HUES48 (cell line): ENCODE measurements around the gene LDHAL6B.

Experiments used
- H3K27ac ChIP-seq: one replicate; pipeline ENCODE4 v1.7.0; 2013; ENCODE audit warnings: low read depth, low read length, inconsistent platforms
- H3K27me3 ChIP-seq: 2 replicates; pipeline ENCODE4 v1.6.1; 2013; ENCODE audit warnings: mild to moderate bottlenecking, low read length; ENCODE audit not compliant: control insufficient read depth, insufficient read depth
- H3K36me3 ChIP-seq: 2 replicates; pipeline ENCODE4 v1.6.1; 2013; ENCODE audit warnings: low read length; ENCODE audit not compliant: control insufficient read depth, insufficient read depth
- H3K4me1 ChIP-seq: 2 replicates; pipeline ENCODE4 v1.6.1; 2013; ENCODE audit warnings: mild to moderate bottlenecking, low read length; ENCODE audit not compliant: control insufficient read depth, insufficient read depth
- H3K4me3 ChIP-seq: 2 replicates; pipeline ENCODE4 v1.5.1; 2013; ENCODE audit warnings: mild to moderate bottlenecking, low read depth, low read length
- H3K9ac ChIP-seq: 2 replicates; pipeline ENCODE4 v1.6.1; 2013; ENCODE audit warnings: mild to moderate bottlenecking, low read depth, low read length, moderate library complexity
- H3K9me3 ChIP-seq: 2 replicates; pipeline ENCODE4 v1.6.1; 2013; ENCODE audit warnings: low read length; ENCODE audit not compliant: control insufficient read depth, insufficient read depth

LDHAL6B gene

GRCh38 chr15:59168536-59168935, 38.1 kb upstream of the LDHAL6B start:
- peaks cover 79% of the 10 kb centered on the region for H3K36me3 ChIP-seq
- H3K9me3 ChIP-seq, result no peaks in the 10 kb centered on the region
- no peaks in the 10 kb centered on the region for H3K4me1 ChIP-seq
- H3K27ac ChIP-seq, result no peak overlapping the region
- no peak overlapping the region for H3K4me3 ChIP-seq
- no peak overlapping the region for H3K9ac ChIP-seq
- no peaks in the 10 kb centered on the region for H3K27me3 ChIP-seq

GRCh38 chr15:59169251-59169708, 37.4 kb upstream of the LDHAL6B start:
- Histone ChIP-seq H3K4me1 (no peaks in the 10 kb centered on the region), H3K9me3 (no peaks in the 10 kb centered on the region), H3K36me3 (peaks cover 80% of the 10 kb centered on the region), H3K27me3 (no peaks in the 10 kb centered on the region), H3K9ac (no peak overlapping the region), H3K4me3 (no peak overlapping the region), H3K27ac (no peak overlapping the region)

- H3K9me3 ChIP-seq, result no peaks in the 10 kb centered on the region
These were observed 36.2 kb upstream of the LDHAL6B start for GRCh38 chr15:59170295-59171066.

GRCh38 chr15:59171067-59171397, 35.6 kb upstream of the LDHAL6B start:
- H3K27me3 ChIP-seq, result no peaks in the 10 kb centered on the region
- no peak overlapping the region for H3K4me3 ChIP-seq
- H3K9ac ChIP-seq, result no peak overlapping the region
- no peaks in the 10 kb centered on the region for H3K9me3 ChIP-seq
- peaks cover 75% of the 10 kb centered on the region for H3K36me3 ChIP-seq
- H3K27ac ChIP-seq, result no peak overlapping the region
- H3K4me1 ChIP-seq, result peaks cover 9% of the 10 kb centered on the region

More at GRCh38 chr15:59170295-59171066, 36.2 kb upstream of the LDHAL6B start:
- H3K9ac ChIP-seq, result no peak overlapping the region
- H3K27me3 ChIP-seq, result no peaks in the 10 kb centered on the region
- H3K4me3 ChIP-seq, result no peak overlapping the region
- no peak overlapping the region for H3K27ac ChIP-seq
- peaks cover 76% of the 10 kb centered on the region for H3K36me3 ChIP-seq
- H3K4me1 ChIP-seq, result peaks cover 6% of the 10 kb centered on the region

DNA sequence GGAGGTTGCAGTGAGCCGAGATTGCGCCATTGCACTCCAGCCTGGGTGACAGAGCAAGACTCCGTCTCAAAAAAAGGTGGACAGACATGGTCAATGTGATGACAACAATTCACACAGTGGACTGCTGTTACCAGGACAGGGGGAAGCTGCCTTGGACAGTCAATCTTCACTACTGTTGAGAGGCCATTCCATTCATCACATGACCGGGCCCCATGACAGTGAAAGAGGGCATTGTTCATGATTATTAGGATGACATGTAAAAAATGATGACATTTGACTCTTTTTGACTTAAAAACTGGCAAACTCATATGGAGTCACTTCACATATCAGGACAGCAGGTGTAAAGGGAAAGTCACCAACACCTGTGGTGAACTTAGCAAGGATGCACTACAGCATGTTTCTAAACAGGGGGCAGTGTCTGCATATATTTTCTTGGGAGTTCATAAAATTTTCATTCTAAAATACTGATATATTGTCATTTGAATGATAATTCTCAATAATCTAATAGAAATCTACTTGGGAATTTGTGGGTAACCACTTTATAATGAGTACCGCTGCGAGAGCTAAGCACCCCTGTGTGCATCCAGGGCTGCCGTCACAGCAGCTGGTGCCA, 34.2 kb upstream of the LDHAL6B start:
- peaks cover 65% of the 10 kb centered on the region for H3K36me3 ChIP-seq
- no peak overlapping the region for H3K4me3 ChIP-seq
- peaks cover 9% of the 10 kb centered on the region for H3K4me1 ChIP-seq
- no peaks in the 10 kb centered on the region for H3K27me3 ChIP-seq
- H3K9ac ChIP-seq, result no peak overlapping the region
- H3K27ac ChIP-seq, result no peak overlapping the region
- no peaks in the 10 kb centered on the region for H3K9me3 ChIP-seq

GRCh38 chr15:59173194-59173593, 33.4 kb upstream of the LDHAL6B start:
- peaks cover 9% of the 10 kb centered on the region for H3K4me1 ChIP-seq

DNA sequence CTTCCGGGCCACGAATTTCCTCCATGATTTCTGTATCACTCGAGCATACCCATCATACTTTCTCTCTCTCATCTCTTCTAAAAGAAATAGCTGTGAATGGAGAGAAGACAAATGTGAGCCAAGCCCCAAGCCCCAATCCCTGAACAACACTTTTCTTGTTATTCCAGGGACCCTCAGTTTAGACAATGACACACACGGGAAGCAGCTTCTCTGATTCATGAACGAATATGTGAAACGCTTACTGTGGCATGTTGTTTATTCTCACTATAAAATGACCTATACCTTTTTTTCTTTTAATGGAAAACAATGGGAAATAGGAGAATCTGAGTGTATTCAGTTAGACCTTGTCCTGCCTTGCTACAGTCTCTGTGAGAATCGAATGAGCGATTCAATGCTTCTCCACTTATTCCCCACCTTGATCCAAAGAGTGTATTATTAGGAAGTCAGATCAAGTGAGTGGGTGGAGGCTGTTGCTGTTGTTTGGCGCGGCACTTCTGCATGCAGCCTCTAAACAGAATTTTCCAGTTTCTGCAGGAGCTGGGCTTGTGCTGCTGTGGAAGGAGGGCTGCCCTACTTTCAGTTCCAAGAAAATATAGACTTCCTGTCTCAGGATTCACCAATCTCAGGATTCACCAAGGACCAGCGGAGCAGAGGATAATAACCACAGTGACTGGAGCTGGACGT, 32.4 kb upstream of the LDHAL6B start:
- H3K4me1 ChIP-seq, result peaks cover 9% of the 10 kb centered on the region
- H3K9ac ChIP-seq, result no peak overlapping the region
- no peak overlapping the region for H3K4me3 ChIP-seq
- H3K27me3 ChIP-seq, result no peaks in the 10 kb centered on the region
- H3K9me3 ChIP-seq, result no peaks in the 10 kb centered on the region
- peaks cover 74% of the 10 kb centered on the region for H3K36me3 ChIP-seq
- H3K27ac ChIP-seq, result no peak overlapping the region

More at GRCh38 chr15:59173194-59173593, 33.4 kb upstream of the LDHAL6B start:
- no peaks in the 10 kb centered on the region for H3K9me3 ChIP-seq
- no peak overlapping the region for H3K9ac ChIP-seq
- peaks cover 73% of the 10 kb centered on the region for H3K36me3 ChIP-seq
- H3K4me3 ChIP-seq, result no peak overlapping the region
- no peaks in the 10 kb centered on the region for H3K27me3 ChIP-seq
- H3K27ac ChIP-seq, result no peak overlapping the region

- Histone ChIP-seq H3K27me3 (no peaks in the 10 kb centered on the region), H3K9me3 (no peaks in the 10 kb centered on the region), H3K9ac (no peak overlapping the region), H3K27ac (no peak overlapping the region), H3K36me3 (peaks cover 74% of the 10 kb centered on the region), H3K4me3 (no peak overlapping the region), H3K4me1 (peaks cover 9% of the 10 kb centered on the region)
These were observed 31.5 kb upstream of the LDHAL6B start for GRCh38 chr15:59174835-59175831.

DNA sequence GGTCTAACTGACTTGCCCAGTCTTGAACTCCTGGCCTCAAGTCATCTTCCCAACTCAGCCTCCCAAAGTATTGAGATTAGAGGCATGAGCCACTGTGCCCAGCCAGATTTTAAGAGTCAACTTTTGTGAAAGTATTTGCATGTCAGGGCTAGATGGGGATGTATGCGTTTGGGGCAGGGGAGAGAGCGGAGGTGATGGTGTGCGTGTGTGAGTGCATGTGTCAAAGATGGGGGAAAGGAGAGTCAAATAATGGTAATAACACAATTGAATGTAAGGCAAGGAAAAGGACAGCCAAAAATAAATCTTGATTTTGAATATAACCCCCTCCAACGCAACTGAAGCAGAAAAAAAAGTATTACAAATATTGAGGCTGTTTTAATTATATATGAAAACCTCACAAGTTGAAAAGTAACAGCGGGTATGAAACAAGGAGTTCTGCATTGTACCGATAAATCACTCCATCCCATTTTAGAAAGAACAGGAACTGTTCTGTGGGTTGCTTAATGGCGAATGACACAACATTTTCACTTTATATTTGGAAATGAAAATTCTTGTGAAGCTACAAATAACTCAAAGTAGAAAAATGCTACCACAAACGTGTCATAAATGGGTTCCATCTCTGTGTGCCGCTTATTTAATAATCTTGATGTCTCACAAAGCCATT, 29.9 kb upstream of the LDHAL6B start:
- Histone ChIP-seq H3K9ac (no peak overlapping the region), H3K9me3 (no peaks in the 10 kb centered on the region), H3K27me3 (no peaks in the 10 kb centered on the region), H3K27ac (no peak overlapping the region), H3K4me3 (no peak overlapping the region), H3K36me3 (peaks cover 66% of the 10 kb centered on the region), H3K4me1 (peaks cover 9% of the 10 kb centered on the region)

DNA sequence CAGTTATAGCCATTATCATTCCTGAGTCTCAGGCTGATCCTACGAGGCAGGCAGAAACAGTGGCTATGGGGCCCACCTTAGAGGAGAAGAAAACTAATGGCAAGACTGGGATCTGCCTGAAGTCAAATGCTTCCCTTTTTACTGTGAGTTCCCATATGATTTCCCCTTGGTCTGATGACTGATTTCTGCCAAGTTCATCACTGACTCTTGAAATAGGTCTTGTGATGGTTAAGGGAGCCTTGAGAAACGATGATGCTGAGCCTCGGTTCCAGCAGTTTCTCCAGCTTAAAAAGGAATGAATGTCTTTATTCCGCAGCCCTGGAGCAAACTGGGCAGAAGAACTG, 29.4 kb upstream of the LDHAL6B start:
- H3K9me3 ChIP-seq, result no peaks in the 10 kb centered on the region
- H3K27ac ChIP-seq, result no peak overlapping the region
- H3K27me3 ChIP-seq, result no peaks in the 10 kb centered on the region
- H3K4me3 ChIP-seq, result no peak overlapping the region
- H3K9ac ChIP-seq, result no peak overlapping the region
- H3K4me1 ChIP-seq, result peaks cover 9% of the 10 kb centered on the region
- H3K36me3 ChIP-seq, result peaks cover 64% of the 10 kb centered on the region
